IMR-90 (cell line): ENCODE data around the gene CACNA1D. TPM values are rescaled to one million over a fixed set of nuclear protein-coding genes. Genes with fewer than 3 reads are reported as not detected.

Experiments
- ATAC-seq: fragments of 200-7000 bp; cut with Tn5 transposase; 2 replicates; pipeline ENCODE4 v1.9.1; 2020; ENCODE audit warnings: low read depth, mild to moderate bottlenecking, moderate library complexity
- BruUV-seq: library from RNA; stranded (reverse); fragments of 400-500 nt; replicated peaks from 2 replicates; lab custom pipeline; 2021; lab: Mats Ljungman, UMichigan
- CTCF ChIA-PET: fragments of 300-600 bp; formaldehyde crosslinking; extraction: SDS; loops from one replicate; lab custom pipeline; 2021; ENCODE audit warnings: antibody characterized with exemption; lab: Yijun Ruan, JAX
- POLR2A ChIA-PET: fragments of 300-600 bp; sonication (Branson Sonifier 250); formaldehyde crosslinking; loops from one replicate; lab custom pipeline; 2022; ENCODE audit warnings: antibody characterized with exemption; ENCODE audit not compliant: unreplicated experiment; lab: Charles Lee
- DNase-seq: peaks from one replicate; pipeline ENCODE4 v3.0.0; 2013
- H2AFZ ChIP-seq: replicated peaks from 2 replicates; pipeline ENCODE3; 2013; ENCODE audit warnings: low read length, mild to moderate bottlenecking; ENCODE audit not compliant: poor library complexity
- H2AK5ac ChIP-seq: 2 replicates; pipeline ENCODE4 v1.6.1; 2013; ENCODE audit warnings: low read depth, low read length, inconsistent platforms
- H2AK9ac ChIP-seq: replicated peaks from 2 replicates; pipeline ENCODE3; 2013; ENCODE audit warnings: mild to moderate bottlenecking, low read depth, low read length, moderate library complexity; ENCODE audit not compliant: poor library complexity
- H2BK120ac ChIP-seq: 2 replicates; pipeline ENCODE4 v1.6.1; 2013; ENCODE audit warnings: low read depth, low read length, inconsistent platforms
- H2BK15ac ChIP-seq: 3 replicates; pipeline ENCODE4 v1.6.1; 2013; ENCODE audit warnings: low read depth, low read length, inconsistent platforms
- H2BK20ac ChIP-seq: 2 replicates; pipeline ENCODE4 v1.6.1; 2013; ENCODE audit warnings: low read depth, mild to moderate bottlenecking, inconsistent platforms, low read length, moderate library complexity
- H2BK5ac ChIP-seq: 2 replicates; pipeline ENCODE4 v1.6.1; 2013; ENCODE audit warnings: mild to moderate bottlenecking, low read depth, low read length, inconsistent platforms; ENCODE audit not compliant: poor library complexity, severe bottlenecking
- H3K14ac ChIP-seq: replicated peaks from 2 replicates; pipeline ENCODE4 v1.6.1; 2013; ENCODE audit warnings: low read depth, low read length, inconsistent platforms
- H3K18ac ChIP-seq: 2 replicates; pipeline ENCODE4 v1.6.1; 2013; ENCODE audit warnings: low read depth, low read length, control low read depth
- H3K23ac ChIP-seq: 2 replicates; pipeline ENCODE4 v1.6.1; 2013; ENCODE audit warnings: low read depth, low read length, inconsistent platforms
- H3K27ac ChIP-seq: 2 replicates; pipeline ENCODE4 v1.5.1; 2013; ENCODE audit warnings: mild to moderate bottlenecking, control low read depth, low read length; ENCODE audit not compliant: insufficient read depth
- H3K27me3 ChIP-seq: 2 replicates; pipeline ENCODE4 v1.6.1; 2013; ENCODE audit warnings: low read length; ENCODE audit not compliant: control insufficient read depth, insufficient read depth
- H3K36me3 ChIP-seq: 2 replicates; pipeline ENCODE4 v1.6.1; 2013; ENCODE audit warnings: low read length, mixed read lengths; ENCODE audit not compliant: control insufficient read depth, insufficient read depth
- H3K4ac ChIP-seq: 2 replicates; pipeline ENCODE4 v1.6.1; 2013; ENCODE audit warnings: low read depth, low read length, inconsistent platforms
- H3K4me1 ChIP-seq: 2 replicates; pipeline ENCODE4 v1.6.1; 2013; ENCODE audit warnings: low read length, mixed read lengths; ENCODE audit not compliant: control insufficient read depth, insufficient read depth
- H3K4me2 ChIP-seq: 2 replicates; pipeline ENCODE4 v1.6.1; 2013; ENCODE audit warnings: low read depth, mild to moderate bottlenecking, control low read depth, low read length, moderate library complexity
- H3K4me3 ChIP-seq: 2 replicates; pipeline ENCODE4 v1.5.1; 2013; ENCODE audit warnings: low read depth, mild to moderate bottlenecking, control low read depth, low read length, moderate library complexity; ENCODE audit not compliant: insufficient read depth
- H3K56ac ChIP-seq: 2 replicates; pipeline ENCODE4 v1.6.1; 2013; ENCODE audit warnings: low read length, inconsistent platforms; ENCODE audit not compliant: insufficient read depth; ENCODE audit errors: extremely low read depth
- H3K79me1 ChIP-seq, 2 experiments: 2 replicates each; pipeline ENCODE4 v1.6.1; 2013; ENCODE audit warnings: low read length in 2 of 2, inconsistent platforms in 1 of 2, low read depth in 1 of 2
- H3K9ac ChIP-seq: 2 replicates; pipeline ENCODE4 v1.6.1; 2013; ENCODE audit warnings: low read depth, low read length, control low read depth
- H3K9me1 ChIP-seq: 2 replicates; pipeline ENCODE4 v1.6.1; 2013; ENCODE audit warnings: low read length, inconsistent platforms; ENCODE audit not compliant: insufficient read depth
- H3K9me3 ChIP-seq: 2 replicates; pipeline ENCODE4 v1.6.1; 2013; ENCODE audit warnings: low read length; ENCODE audit not compliant: control insufficient read depth, insufficient read depth
- H4K20me1 ChIP-seq: 2 replicates; pipeline ENCODE4 v1.6.1; 2013; ENCODE audit warnings: low read length, inconsistent platforms; ENCODE audit not compliant: insufficient read depth
- H4K5ac ChIP-seq: 2 replicates; pipeline ENCODE4 v1.6.1; 2013; ENCODE audit warnings: mild to moderate bottlenecking, low read depth, low read length, control low read depth
- H4K8ac ChIP-seq, 2 experiments: 2 replicates each; pipeline ENCODE4 v1.6.1; 2013; ENCODE audit warnings: low read depth in 2 of 2, low read length in 2 of 2, control low read depth in 1 of 2, inconsistent platforms in 1 of 2
- H4K91ac ChIP-seq: 2 replicates; pipeline ENCODE4 v1.6.1; 2013; ENCODE audit warnings: low read depth, low read length, inconsistent platforms; ENCODE audit not compliant: insufficient read depth
- BHLHE40 ChIP-seq: fragments of 150-350 bp; IDR thresholded peaks from 2 replicates; pipeline ENCODE4 v1.6.1; 2016; ENCODE audit warnings: mild to moderate bottlenecking, low read depth, low read length
- CEBPB ChIP-seq: IDR thresholded peaks from 2 replicates; pipeline ENCODE4 v1.6.1; 2012; ENCODE audit warnings: low read depth, low read length, improper control_type of control experiment
- CHD1 ChIP-seq: IDR thresholded peaks from 2 replicates; pipeline ENCODE4 v1.6.1; 2012; ENCODE audit warnings: low read depth, low read length, improper control_type of control experiment
- CTCF ChIP-seq: conservative IDR thresholded peaks from 2 replicates; pipeline ENCODE4 v1.5.1; 2012; ENCODE audit warnings: mild to moderate bottlenecking, low read depth, low read length, improper control_type of control experiment
- ELK1 ChIP-seq: fragments of 150-350 bp; IDR thresholded peaks from 2 replicates; pipeline ENCODE4 v1.6.1; 2016; ENCODE audit warnings: low read depth, mild to moderate bottlenecking, low read length, moderate library complexity, borderline replicate concordance
- FOS ChIP-seq: fragments of 150-350 bp; IDR thresholded peaks from 2 replicates; pipeline ENCODE4 v1.6.1; 2016; ENCODE audit warnings: low read depth, low read length
- MAFK ChIP-seq: IDR thresholded peaks from 2 replicates; pipeline ENCODE4 v1.6.1; 2012; ENCODE audit warnings: low read depth, low read length, improper control_type of control experiment
- MAZ ChIP-seq: IDR thresholded peaks from 2 replicates; pipeline ENCODE4 v1.6.1; 2012; ENCODE audit warnings: low read depth, mild to moderate bottlenecking, low read length, improper control_type of control experiment, moderate library complexity, borderline replicate concordance
- MXI1 ChIP-seq: IDR thresholded peaks from 2 replicates; pipeline ENCODE4 v1.6.1; 2012; ENCODE audit warnings: low read depth, mild to moderate bottlenecking, low read length, moderate library complexity, borderline replicate concordance
- NFE2L2 ChIP-seq: fragments of 150-350 bp; IDR thresholded peaks from 2 replicates; pipeline ENCODE4 v1.6.1; 2016; ENCODE audit warnings: low read depth, mild to moderate bottlenecking, low read length
- POLR2A ChIP-seq: IDR thresholded peaks from 2 replicates; pipeline ENCODE4 v1.6.1; 2012; ENCODE audit warnings: mild to moderate bottlenecking, low read depth, low read length
- RAD21 ChIP-seq: IDR thresholded peaks from 2 replicates; pipeline ENCODE4 v1.6.1; 2012; ENCODE audit warnings: low read length, improper control_type of control experiment
- RCOR1 ChIP-seq: IDR thresholded peaks from 2 replicates; pipeline ENCODE4 v1.6.1; 2012; ENCODE audit warnings: mild to moderate bottlenecking, low read length, improper control_type of control experiment; ENCODE audit not compliant: insufficient replicate concordance
- RFX5 ChIP-seq: IDR thresholded peaks from 2 replicates; pipeline ENCODE4 v1.8.0; 2012; ENCODE audit warnings: low read depth, mild to moderate bottlenecking, low read length, moderate library complexity
- SMC3 ChIP-seq: fragments of 150-350 bp; IDR thresholded peaks from 2 replicates; pipeline ENCODE4 v1.6.1; 2016; ENCODE audit warnings: low read depth, mild to moderate bottlenecking, antibody characterized with exemption, low read length, moderate library complexity
- WGBS, 2 experiments: methylation state at CpG; one replicate each; pipeline versions ENCODE4 v1.1.5 to v1.1.7; 2013; ENCODE audit warnings: missing lambda C conversion rate in 2 of 2; ENCODE audit not compliant: insufficient read length in 1 of 2; ENCODE audit errors: extremely low coverage in 2 of 2; 5-methylcytosine and 5-hydroxymethylcytosine counted together
- dilution Hi-C: fragments of 300-500 bp; cut with HindIII; formaldehyde crosslinking; loops from one replicate; pipeline ENCODE4 v1.14.3; 2018; ENCODE audit warnings: low sequenced_read_pairs; ENCODE audit not compliant: unreplicated experiment
- in situ Hi-C: fragments of 300-500 bp; cut with MboI; formaldehyde crosslinking; loops from 3 replicates; pipeline ENCODE4 v1.14.3; 2019; ENCODE audit warnings: low sequenced_read_pairs, inconsistent platforms, mixed read lengths
- intact Hi-C: fragments of 100-400 bp; cut with micrococcal nuclease; formaldehyde crosslinking; loops from 2 replicates; pipeline ENCODE4 v1.10.0; 2022
- polyA plus RNA-seq, 3 experiments: library from polyadenylated mRNA; depleted of rRNA; stranded (reverse); fragments of >200 nt; gene quantifications; 2 replicates each; pipeline ENCODE4 v1.2.3, GENCODE V29; 2012; ENCODE audit warnings: low replicate concordance in 1 of 3
- total RNA-seq: library from RNA; depleted of rRNA; stranded (reverse); fragments of >200 nt; gene quantifications from 2 replicates; pipeline ENCODE4 v1.2.3, GENCODE V29; 2012
- TF ChIP-seq, protein P1 (sequence below): fragments of 150-350 bp; IDR thresholded peaks from 2 replicates; pipeline ENCODE4 v1.6.1; 2017; ENCODE audit warnings: mild to moderate bottlenecking, antibody characterized with exemption, low read length, low read depth

Gene CACNA1D
- total and polyA plus RNA-seq, 2 of the 4 experiments (the other 2 are of a cell fraction) = 0.07 TPM; not detected in 1

GRCh38 chr3:53713626-53714025, 219.2 kb downstream of the CACNA1D start:
- Histone ChIP-seq H3K9me3 (no peaks in the 10 kb centered on the region), H2AFZ (no peak overlapping the region), H3K4ac (no peak overlapping the region), H3K36me3 (no peaks in the 10 kb centered on the region), H3K79me1 (no peaks in the 10 kb centered on the region), H4K91ac (no peak overlapping the region), H2BK20ac (no peak overlapping the region), H2BK15ac (no peak overlapping the region), H3K23ac (no peak overlapping the region), H4K20me1 (no peaks in the 10 kb centered on the region), H3K9ac (no peak overlapping the region), H2AK5ac (no peak overlapping the region), H3K27me3 (peaks cover 5% of the 10 kb centered on the region; the same call in 1 of the 2 replicates), H2BK120ac (no peak overlapping the region), H3K9me1 (no peaks in the 10 kb centered on the region), H3K18ac (no peak overlapping the region), H3K4me3 (no peak overlapping the region), H2AK9ac (no peak overlapping the region), H3K56ac (no peak overlapping the region), H4K5ac (no peak overlapping the region), H3K27ac (no peak overlapping the region), H3K4me2 (no peak overlapping the region), H3K4me1 (no peaks in the 10 kb centered on the region), H3K14ac (no peak overlapping the region), H2BK5ac (no peak overlapping the region), H4K8ac (no peak overlapping the region)
- WGBS, 2 experiments = no CpG with 5 or more reads among the region's 2 CpGs
- DNase-seq (no peak), ATAC-seq (no peak)
- BruUV-seq = no TSS peak
- TF ChIP-seq MAZ (no peak), MXI1 (no peak), SMC3 (no peak), RCOR1 (no peak), RFX5 (no peak), CHD1 (no peak), ELK1 (no peak), CEBPB (no peak), RAD21 (no peak), BHLHE40 (no peak), POLR2A (no peak), FOS (no peak), CTCF (no peak), MAFK (no peak), NFE2L2 (no peak)
- TF ChIP-seq, protein P1, sequence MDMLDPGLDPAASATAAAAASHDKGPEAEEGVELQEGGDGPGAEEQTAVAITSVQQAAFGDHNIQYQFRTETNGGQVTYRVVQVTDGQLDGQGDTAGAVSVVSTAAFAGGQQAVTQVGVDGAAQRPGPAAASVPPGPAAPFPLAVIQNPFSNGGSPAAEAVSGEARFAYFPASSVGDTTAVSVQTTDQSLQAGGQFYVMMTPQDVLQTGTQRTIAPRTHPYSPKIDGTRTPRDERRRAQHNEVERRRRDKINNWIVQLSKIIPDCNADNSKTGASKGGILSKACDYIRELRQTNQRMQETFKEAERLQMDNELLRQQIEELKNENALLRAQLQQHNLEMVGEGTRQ = no peak
- CTCF ChIA-PET = no interaction called here
- dilution Hi-C loops = no loop called here
- intact Hi-C loops = loop anchor here (5.0 kb wide), 1 partner anchor 601 kb away; no protein-coding TSS in a partner anchor
- in situ Hi-C loops = loop anchor here (5.0 to 25.0 kb wide), 4 partner anchors 339 to 601 kb away; no protein-coding TSS in a partner anchor
- POLR2A ChIA-PET = no interaction called here
